Heart left ventricle (tissue), 16 donors: ENCODE measurements around the gene FGF9. TPM values are rescaled to one million over a fixed set of nuclear protein-coding genes. Genes with fewer than 3 reads are reported as not detected.

Experiments
- ATAC-seq, 4 donors: fragments of 200-7000 bp; cut with Tn5 transposase; one replicate each; pipeline ENCODE4 v1.9.1; 2020 to 2022; ENCODE audit warnings: moderate library complexity in 4 of 4, mild to moderate bottlenecking in 3 of 4, moderate number of reproducible peaks in 1 of 4
- DNase-seq, 5 donors: peaks; one replicate each; pipeline ENCODE4 v3.0.0-alpha.2; 2020
- H3K27ac ChIP-seq, 12 donors: fragments of 200-600 bp; sonication (generic) in 4 of 12; one replicate each; pipeline versions ENCODE4 v1.5.0 to v1.8.0; 2016 to 2022; ENCODE audit warnings: mild to moderate bottlenecking in 2 of 12
- H3K27me3 ChIP-seq, 9 donors: fragments of 200-600 bp; sonication (generic) in 2 of 9; one replicate each; pipeline versions ENCODE4 v1.5.1 to v1.8.0; 2016 to 2022; ENCODE audit warnings: mild to moderate bottlenecking in 3 of 9
- H3K36me3 ChIP-seq, 9 donors: fragments of 200-600 bp; sonication (generic) in 2 of 9; one replicate each; pipeline versions ENCODE4 v1.5.0 to v1.8.0; 2018 to 2022; ENCODE audit warnings: mild to moderate bottlenecking in 2 of 9
- H3K4me1 ChIP-seq, 12 donors: fragments of 200-600 bp; sonication (generic) in 4 of 12; one replicate each; pipeline versions ENCODE4 v1.5.0 to v1.8.0; 2016 to 2022; ENCODE audit warnings: mild to moderate bottlenecking in 3 of 12
- H3K4me3 ChIP-seq, 12 donors: fragments of 200-600 bp; sonication (generic) in 4 of 12; one replicate each; pipeline versions ENCODE4 v1.5.0 to v1.8.0; 2017 to 2022; ENCODE audit warnings: mild to moderate bottlenecking in 9 of 12, moderate library complexity in 4 of 12
- H3K9me3 ChIP-seq, 12 donors: fragments of 200-600 bp; sonication (generic) in 4 of 12; one replicate each; pipeline versions ENCODE4 v1.5.0 to v1.8.0; 2016 to 2022; ENCODE audit warnings: mild to moderate bottlenecking in 1 of 12
- CTCF ChIP-seq, 12 donors: fragments of 200-600 bp; sonication (generic) in 4 of 12; IDR thresholded peaks; one replicate each; pipeline versions ENCODE4 v1.5.0 to v1.8.0; 2018 to 2022; ENCODE audit warnings: antibody characterized with exemption in 12 of 12, mild to moderate bottlenecking in 5 of 12
- POLR2A ChIP-seq, 2 donors: fragments of 450-650 bp; IDR thresholded peaks; one replicate each; pipeline ENCODE4 v1.6.1; 2017; ENCODE audit warnings: antibody characterized with exemption in 2 of 2, mild to moderate bottlenecking in 2 of 2, moderate library complexity in 2 of 2
- WGBS, 4 donors: extraction: QIAGEN DNeasy Blood & Tissue Kit in 2 of 4; methylation state at CpG; one replicate each; pipeline versions ENCODE4 v1.1.5 to v1.1.7; 2013 to 2018; 5-methylcytosine and 5-hydroxymethylcytosine counted together
- intact Hi-C, 10 donors: fragments of 100-400 bp; cut with DNase I; formaldehyde crosslinking; loops; one replicate each; pipeline versions ENCODE4 v1.11.1 to v1.14.2; 2022
- polyA plus RNA-seq, 2 donors: library from polyadenylated mRNA; stranded (reverse); fragments of 200-250 nt; gene quantifications; one replicate each; pipeline ENCODE4 v1.2.3, GENCODE V29; 2013
- total RNA-seq, 9 donors: library from RNA; depleted of rRNA in 2 of 9; stranded (reverse); fragments of >200 nt in 2 of 9; fragmentation: NEBNext Ultra II Directional in 3 of 9; extraction: Animal tissue kit (Norgen Biotek cat#: 25700) in 3 of 9; gene quantifications; one replicate each; pipeline versions ENCODE4 v1.1.0 to v1.2.4, GENCODE V29; 2016 to 2023
- donor health status: ischemic (EF 13 %, LVEDD 7.1; RV severe dilation, severe dysfunction).
- donor health status: healthy with polysubstance abuse.
- donor health status: DM: no; HTN: yes; CAD: no.
- donor health status: DM: no; HTN: no; CAD: no.
- donor health status: ischemic (EF 25% LVEDD 6.9; RV normal size, moderate dysfunction).
- donor health status: ischemic (EF 25% LVEDD 5.7; RV mildly dilated, moderate dysfunction).
- donor health status: healthy.
- donor health status: DM: yes; HTN: yes; CAD: no.
- donor health status: ischemic (EF 35%, LVEDD 5.7; RV mildly dilated, moderate dysfunction).
- donor health status: nonischemic (EF 11% LVEDD 7.7; RV severe dilation, severe dysfunction).
- donor health status: DM: yes; HTN: yes; CAD: no.
- donor health status: PGD.
- donor health status: ischemic (EF 29% LVEDD 5.4; RV normal size, mild dysfunction).
- donor health status: nonischemic (EF 23%, LVEDD 6.1; RV moderate dilation, normal function).

The FGF9 gene
- total and polyA plus RNA-seq, 11 donors: 1.7 to 12.5 (median 7.6) TPM

- Histone ChIP-seq H3K27me3 (peaks cover 0 to 4% (median 0%) of the 10 kb centered on the region in 9 donors), H3K27ac (no peak overlapping the region), H3K4me1 (no peaks in the 10 kb centered on the region), H3K4me3 (no peak overlapping the region), H3K9me3 (peaks cover 0 to 9% (median 0%) of the 10 kb centered on the region in 12 donors), H3K36me3 (no peaks in the 10 kb centered on the region)
- no peak for TF ChIP-seq POLR2A (IDR thresholded peaks at IDR 0.05)
- TF ChIP-seq CTCF (IDR thresholded peaks at IDR 0.05): no peak
- intact Hi-C loops: no loop called here
- no peak for DNase-seq
- no peak for ATAC-seq
These were observed 74.4 kb downstream of the FGF9 start for GRCh38 chr13:21745307-21745706.

GRCh38 chr13:21747456-21747855, 76.6 kb downstream of the FGF9 start:
- intact Hi-C loops: no loop called here

DNA sequence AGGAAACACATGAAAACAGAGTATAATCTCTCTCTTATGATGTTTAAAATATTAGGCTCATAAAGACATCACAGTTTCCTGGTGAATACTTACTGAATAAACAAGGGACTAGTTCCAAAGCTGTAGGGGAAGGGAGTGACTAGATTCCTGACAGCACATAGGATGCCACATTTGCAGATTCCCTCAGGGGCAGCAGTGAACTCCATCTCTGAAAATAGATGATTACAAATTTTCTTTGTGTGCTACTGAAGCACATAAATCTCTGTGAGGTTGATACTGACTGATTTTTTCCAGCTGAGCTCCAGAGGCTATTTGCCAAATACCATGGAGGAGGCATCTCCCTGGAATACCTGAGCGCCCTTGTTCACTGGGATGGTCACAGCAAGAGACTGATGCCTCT, 77.3 kb downstream of the FGF9 start:
- Histone ChIP-seq H3K27ac (no peak overlapping the region), H3K9me3 (peaks cover 0 to 9% (median 0%) of the 10 kb centered on the region in 12 donors), H3K27me3 (no peaks in the 10 kb centered on the region), H3K4me3 (no peak overlapping the region), H3K36me3 (no peaks in the 10 kb centered on the region), H3K4me1 (no peaks in the 10 kb centered on the region)
- ATAC-seq (no peak), DNase-seq (no peak)
- TF ChIP-seq CTCF (IDR thresholded peaks at IDR 0.05): no peak
- no peak for TF ChIP-seq POLR2A (IDR thresholded peaks at IDR 0.05)
- 84 to 92% (median 87%) methylated on average over 1 of the region's 1 CpG for WGBS, 4 donors
- intact Hi-C loops: no loop called here

More at GRCh38 chr13:21747456-21747855, 76.6 kb downstream of the FGF9 start:
- H3K36me3 ChIP-seq: no peaks in the 10 kb centered on the region
- H3K9me3 ChIP-seq: peaks cover 0 to 9% (median 0%) of the 10 kb centered on the region in 12 donors
- TF ChIP-seq CTCF (IDR thresholded peaks at IDR 0.05) (no peak), POLR2A (IDR thresholded peaks at IDR 0.05) (no peak)
- no peak overlapping the region for H3K4me3 ChIP-seq
- WGBS, 4 donors: 36 to 45% (median 42%) methylated on average over 4 of the region's 4 CpGs
- no peak for ATAC-seq
- H3K4me1 ChIP-seq: no peaks in the 10 kb centered on the region
- no peaks in the 10 kb centered on the region for H3K27me3 ChIP-seq
- no peak overlapping the region for H3K27ac ChIP-seq
- DNase-seq: no peak

DNA sequence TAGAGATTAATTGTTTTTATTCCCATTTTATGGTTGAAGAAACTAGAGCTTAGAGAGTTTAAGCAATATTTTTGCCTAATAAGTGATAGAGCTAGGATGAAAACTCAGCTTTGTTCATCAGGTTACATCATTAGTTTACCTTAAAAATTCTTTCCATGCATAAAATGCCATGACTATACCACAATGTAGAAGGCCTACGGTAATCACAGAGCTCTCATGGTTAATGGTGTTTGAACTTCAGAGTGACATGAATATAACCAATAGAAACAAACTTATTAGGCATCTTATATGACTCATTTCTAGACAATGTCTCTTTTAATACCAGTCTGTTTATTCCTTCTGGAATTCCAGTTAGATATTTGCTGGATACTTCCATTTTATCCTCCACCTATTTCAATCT, 78.5 kb downstream of the FGF9 start:
- Histone ChIP-seq H3K27me3 (no peaks in the 10 kb centered on the region), H3K27ac (no peak overlapping the region), H3K9me3 (peaks cover 0 to 9% (median 0%) of the 10 kb centered on the region in 12 donors), H3K4me1 (no peaks in the 10 kb centered on the region), H3K36me3 (no peaks in the 10 kb centered on the region), H3K4me3 (no peak overlapping the region)
- no peak for ATAC-seq
- intact Hi-C loops: no loop called here
- DNase-seq: no peak
- 87 to 95% (median 92%) methylated on average over 1 of the region's 1 CpG for WGBS, 4 donors
- TF ChIP-seq CTCF (IDR thresholded peaks at IDR 0.05): no peak
- no peak for TF ChIP-seq POLR2A (IDR thresholded peaks at IDR 0.05)
